GM12878 (cell line): ENCODE measurements around the gene CCDC149. TPM values are rescaled to one million over a fixed set of nuclear protein-coding genes. Genes with fewer than 3 reads are reported as not detected.

Experiments
- ATAC-seq: fragments of 200-7000 bp; cut with Tn5 transposase; 3 replicates; pipeline ENCODE4 v1.9.1; 2020; ENCODE audit warnings: mild to moderate bottlenecking, moderate library complexity
- BruUV-seq: library from RNA; stranded (reverse); fragments of 400-500 nt; replicated peaks from 2 replicates; lab custom pipeline; 2021; lab: Mats Ljungman, UMichigan
- CTCF ChIA-PET: fragments of 300-600 bp; sonication (Branson Sonifier 250); formaldehyde crosslinking; extraction: SDS; loops from one replicate; lab custom pipeline; 2021; ENCODE audit warnings: inconsistent platforms; lab: Yijun Ruan, JAX
- POLR2A ChIA-PET: fragments of 350-600 bp; formaldehyde crosslinking; extraction: SDS; loops from one replicate; lab custom pipeline; 2021; ENCODE audit warnings: inconsistent platforms; lab: Charles Lee
- RAD21 ChIA-PET: fragments of 300-600 bp; sonication (Branson Sonifier 250); formaldehyde crosslinking; loops from one replicate; lab custom pipeline; 2023; ENCODE audit warnings: antibody characterized with exemption; ENCODE audit not compliant: unreplicated experiment; lab: Charles Lee
- SMC1A ChIA-PET: fragments of 300-600 bp; sonication (Branson Sonifier 250); formaldehyde crosslinking; loops from one replicate; lab custom pipeline; 2023; ENCODE audit not compliant: unreplicated experiment, uncharacterized antibody; lab: Charles Lee
- DNase-seq: peaks from one replicate; pipeline ENCODE4 v3.0.0-alpha.2; 2011; ENCODE audit warnings: low read depth, low spot score
- FAIRE-seq: peaks from 3 replicates; lab custom pipeline; 2011; peaks lifted over from hg19 to GRCh38; lab: Jason Lieb, UNC
- H2AFZ ChIP-seq: 2 replicates; pipeline ENCODE4 v1.6.0; 2011; ENCODE audit warnings: low read depth, low read length, control low read depth; ENCODE audit not compliant: control insufficient read depth
- H3K27ac ChIP-seq: 2 replicates; pipeline ENCODE4 v1.5.1; 2011; ENCODE audit warnings: control low read depth; ENCODE audit not compliant: control insufficient read depth, insufficient read depth
- H3K27me3 ChIP-seq, 2 experiments: replicated peaks in 1 of 2; 2 replicates each; pipeline versions ENCODE4 v1.6.0 to v1.6.1; 2011; ENCODE audit warnings: low read length in 1 of 2; ENCODE audit not compliant: control insufficient read depth in 2 of 2, insufficient read depth in 2 of 2
- H3K36me3 ChIP-seq, 2 experiments: 2 replicates each; pipeline ENCODE4 v1.5.1; 2011; ENCODE audit warnings: low read length in 1 of 2; ENCODE audit not compliant: control insufficient read depth in 2 of 2, insufficient read depth in 2 of 2
- H3K4me1 ChIP-seq: 2 replicates; pipeline ENCODE4 v1.6.1; 2011; ENCODE audit warnings: mild to moderate bottlenecking, low read length, moderate library complexity, mixed read lengths; ENCODE audit not compliant: control insufficient read depth, insufficient read depth
- H3K4me2 ChIP-seq: 2 replicates; pipeline ENCODE4 v1.6.0; 2011; ENCODE audit warnings: control low read depth; ENCODE audit not compliant: control insufficient read depth, insufficient read depth
- H3K4me3 ChIP-seq: fragments of 200-600 bp; sonication (generic); 2 replicates; pipeline ENCODE4 v1.5.1; 2016
- H3K79me2 ChIP-seq: 2 replicates; pipeline ENCODE4 v1.6.0; 2011; ENCODE audit warnings: low read length; ENCODE audit not compliant: control insufficient read depth, insufficient read depth
- H3K9ac ChIP-seq: 2 replicates; pipeline ENCODE4 v1.8.0; 2011; ENCODE audit warnings: low read length, control low read depth, mixed read lengths; ENCODE audit not compliant: control insufficient read depth, insufficient read depth
- H3K9me3 ChIP-seq: replicated peaks from 3 replicates; pipeline ENCODE4 v1.5.1; 2011; ENCODE audit warnings: mild to moderate bottlenecking, low read length; ENCODE audit not compliant: control insufficient read depth, insufficient read depth
- H4K20me1 ChIP-seq: 2 replicates; pipeline ENCODE4 v1.6.0; 2011; ENCODE audit not compliant: control insufficient read depth, insufficient read depth
- BRCA1 ChIP-seq: IDR thresholded peaks from 2 replicates; pipeline ENCODE4 v1.6.1; 2011; ENCODE audit warnings: low read depth, low read length, improper control_type of control experiment
- CHD4 ChIP-seq: fragments of 200-600 bp; sonication (generic); IDR thresholded peaks from 2 replicates; pipeline ENCODE4 v1.6.1; 2016; ENCODE audit warnings: mild to moderate bottlenecking
- CREM ChIP-seq: IDR thresholded peaks from 2 replicates; pipeline ENCODE4 v1.6.1; 2014; ENCODE audit warnings: antibody characterized with exemption, low read depth
- CTCF ChIP-seq, 3 experiments: IDR thresholded peaks in 2 of 3; conservative IDR thresholded peaks in 1 of 3; 2 replicates each; pipeline ENCODE4 v1.5.1; 2011; ENCODE audit warnings: low read depth in 3 of 3, low read length in 3 of 3, mild to moderate bottlenecking in 3 of 3, control low read depth in 2 of 3, moderate library complexity in 2 of 3, inconsistent platforms in 1 of 3, mixed read lengths in 1 of 3; ENCODE audit not compliant: control insufficient read depth in 2 of 3, insufficient read depth in 1 of 3; ENCODE audit errors: extremely low read depth in 1 of 3
- E2F4 ChIP-seq: IDR thresholded peaks from 2 replicates; pipeline ENCODE4 v1.6.1; 2012; ENCODE audit warnings: low read depth, low read length, improper control_type of control experiment
- EED ChIP-seq: sonication (generic); IDR thresholded peaks from 2 replicates; pipeline ENCODE4 v1.6.1; 2016; ENCODE audit warnings: antibody characterized with exemption, low read depth
- EP300 ChIP-seq, 2 experiments: fragments of 150-350 bp in 1 of 2; IDR thresholded peaks; 2 replicates each; pipeline ENCODE4 v1.6.1; 2011 to 2012; ENCODE audit warnings: low read depth in 2 of 2, low read length in 2 of 2, borderline replicate concordance in 1 of 2, improper control_type of control experiment in 1 of 2, inconsistent platforms in 1 of 2; ENCODE audit not compliant: control insufficient read depth in 1 of 2
- FOS ChIP-seq: IDR thresholded peaks from 3 replicates; pipeline ENCODE4 v1.6.1; 2011; ENCODE audit warnings: borderline replicate concordance; ENCODE audit not compliant: insufficient read length; ENCODE audit errors: extremely low read depth
- HDGF ChIP-seq: fragments of 450-650 bp; IDR thresholded peaks from 2 replicates; pipeline ENCODE4 v1.6.1; 2016; ENCODE audit warnings: antibody characterized with exemption
- KLF5 ChIP-seq: fragments of 450-650 bp; IDR thresholded peaks from 2 replicates; pipeline ENCODE4 v1.6.1; 2014; ENCODE audit warnings: mild to moderate bottlenecking; ENCODE audit not compliant: partially characterized antibody
- MTA3 ChIP-seq: IDR thresholded peaks from 2 replicates; pipeline ENCODE4 v1.6.1; 2012; ENCODE audit warnings: low read length, inconsistent platforms, borderline replicate concordance
- NFYA ChIP-seq: IDR thresholded peaks from 2 replicates; pipeline ENCODE4 v1.6.1; 2011; ENCODE audit warnings: low read depth, mild to moderate bottlenecking, low read length, improper control_type of control experiment, borderline replicate concordance
- RAD51 ChIP-seq: fragments of 450-650 bp; IDR thresholded peaks from 2 replicates; pipeline ENCODE4 v1.6.1; 2016; ENCODE audit warnings: moderate library complexity, mild to moderate bottlenecking, inconsistent platforms
- SIX5 ChIP-seq: IDR thresholded peaks from 2 replicates; pipeline ENCODE4 v1.6.1; 2011; ENCODE audit warnings: mild to moderate bottlenecking, low read depth, low read length, moderate library complexity; ENCODE audit not compliant: severe bottlenecking
- YBX1 ChIP-seq: fragments of 450-650 bp; IDR thresholded peaks from 2 replicates; pipeline ENCODE4 v1.6.1; 2016; ENCODE audit warnings: antibody characterized with exemption
- WGBS: methylation state at CpG from one replicate; pipeline ENCODE4 v1.1.6; 2016; ENCODE audit warnings: low lambda C conversion rate; ENCODE audit not compliant: insufficient replicate concordance, insufficient coverage; ENCODE audit errors: missing lambda C conversion rate; 5-methylcytosine and 5-hydroxymethylcytosine counted together
- in situ Hi-C: fragments of 300-500 bp; cut with MboI; formaldehyde crosslinking; loops from 9 replicates; pipeline ENCODE4 v1.14.3; 2018; ENCODE audit warnings: mixed read lengths
- intact Hi-C: fragments of 100-400 bp; cut with micrococcal nuclease; formaldehyde crosslinking; loops from one replicate; pipeline ENCODE4 v1.14.2; 2022; ENCODE audit not compliant: unreplicated experiment
- polyA plus RNA-seq, 11 experiments: library from polyadenylated mRNA; depleted of rRNA in 4 of 11; unstranded in 6 of 11; stranded (reverse) in 5 of 11; fragments of >200 nt; fragmentation: Nextera tagmentation in 4 of 11; fragmentation: Illumina TruSeq in 1 of 11; extraction: Ambion mirVana in 4 of 11; extraction: Trizol in 1 of 11; gene quantifications; 1 replicate in 1 of 11; 2 replicates in 10 of 11; pipeline versions ENCODE4 v1.2.1 to v1.2.3, GENCODE V29; 2011 to 2016; ENCODE audit warnings: inconsistent platforms in 2 of 11, missing spikeins in 2 of 11, low read depth in 1 of 11
- total RNA-seq, 4 experiments: library from RNA; depleted of rRNA in 3 of 4; stranded (reverse); fragments of >200 nt in 3 of 4; fragmentation: Illumina TruSeq in 1 of 4; extraction: Trizol in 1 of 4; gene quantifications; 2 replicates each; pipeline versions ENCODE4 v1.2.1 to v1.2.3, GENCODE V29; 2013 to 2021

CCDC149 gene
- total and polyA plus RNA-seq, 10 of the 15 experiments (the other 5 are each of a cell fraction or from before 2014, with no cell fraction given), result 0.03 to 0.04 (median 0.04) TPM; not detected in 7

GRCh38 chr4:24956763-24957162 lies 43.9 kb upstream of the CCDC149 start:
- in situ Hi-C loops (no loop called here), intact Hi-C loops (no loop called here)
- no TSS peak for BruUV-seq

GRCh38 chr4:24956091-24956490 lies 43.2 kb upstream of the CCDC149 start:
- no peak overlapping the region for H3K9ac ChIP-seq
- FAIRE-seq (no peak), ATAC-seq (no peak), DNase-seq (no peak)
- no peaks in the 10 kb centered on the region for H4K20me1 ChIP-seq
- no peaks in the 10 kb centered on the region for H3K36me3 ChIP-seq
- no peak overlapping the region for H2AFZ ChIP-seq
- no peak overlapping the region for H3K4me2 ChIP-seq
- H3K9me3 ChIP-seq, result no peaks in the 10 kb centered on the region; the same call in 2 of the 3 replicates
- in situ Hi-C loops, result no loop called here
- intact Hi-C loops, result no loop called here
- BruUV-seq, result no TSS peak
- 53% methylated on average over 2 of the region's 2 CpGs for WGBS
- RAD21 ChIA-PET, result no interaction called here
- SMC1A ChIA-PET, result no interaction called here
- CTCF ChIA-PET, result interaction anchor here (2.3 kb wide), 1 partner anchor 24 kb away, joined by 9 read pairs; no protein-coding TSS in a partner anchor
- H3K27ac ChIP-seq, result no peak overlapping the region
- no peaks in the 10 kb centered on the region for H3K27me3 ChIP-seq
- H3K79me2 ChIP-seq, result no peaks in the 10 kb centered on the region
- H3K4me1 ChIP-seq, result no peaks in the 10 kb centered on the region
- POLR2A ChIA-PET, result no interaction called here
- H3K4me3 ChIP-seq, result no peak overlapping the region
- TF ChIP-seq NFYA (no peak), MTA3 (no peak), SIX5 (no peak), FOS (no peak), CTCF (IDR thresholded peaks at IDR 0.05 in 2 of 3, conservative IDR thresholded peaks at IDR 0.05 in 1 of 3; ENCODE audit: control insufficient read depth in 2 of 3, extremely low read depth in 1 of 3, insufficient read depth in 1 of 3, low read depth in 3 of 3, low read length in 3 of 3) (no peak), CHD4 (no peak), YBX1 (no peak), EED (no peak), E2F4 (no peak), HDGF (no peak), EP300 (IDR thresholded peaks at IDR 0.05; ENCODE audit: borderline replicate concordance in 1 of 2, control insufficient read depth in 1 of 2, low read depth in 2 of 2, low read length in 2 of 2) (no peak), RAD51 (no peak), KLF5 (no peak), CREM (no peak)

More at GRCh38 chr4:24956763-24957162, 43.9 kb upstream of the CCDC149 start:
- DNase-seq (no peak), FAIRE-seq (no peak), ATAC-seq (no peak)
- no peak for TF ChIP-seq BRCA1
- no peaks in the 10 kb centered on the region for H3K27me3 ChIP-seq
- SMC1A ChIA-PET, result interaction anchor here (0.9 kb wide), 1 partner anchor 34 kb away, joined by 3 read pairs; no protein-coding TSS in a partner anchor
- no peaks in the 10 kb centered on the region for H3K4me1 ChIP-seq
- CTCF ChIA-PET, result interaction anchor here (2.3 kb wide), 1 partner anchor 24 kb away, joined by 9 read pairs; no protein-coding TSS in a partner anchor
- H3K27ac ChIP-seq, result no peak overlapping the region
- no peak overlapping the region for H3K4me2 ChIP-seq
- WGBS, result 17% methylated on average over 2 of the region's 2 CpGs
- H3K4me3 ChIP-seq, result no peak overlapping the region
- RAD21 ChIA-PET, result no interaction called here
- POLR2A ChIA-PET, result no interaction called here
- H3K36me3 ChIP-seq, result no peaks in the 10 kb centered on the region
- no peaks in the 10 kb centered on the region for H3K79me2 ChIP-seq
- no peak overlapping the region for H2AFZ ChIP-seq
- H3K9me3 ChIP-seq, result no peaks in the 10 kb centered on the region; the same call in 2 of the 3 replicates
- H3K9ac ChIP-seq, result no peak overlapping the region
- no peaks in the 10 kb centered on the region for H4K20me1 ChIP-seq
